Measurements from ENCODE around the gene KCNJ10. TPM values are rescaled to one million over a fixed set of nuclear protein-coding genes. Genes with fewer than 3 reads are reported as not detected.

KCNJ10 gene
- total RNA-seq, 1 experiment from 2014 or later: 0.08 TPM

GRCh38 chr1:159955456-159955855 lies 114.5 kb downstream of the KCNJ10 start:
- H3K4me1 ChIP-seq (ENCODE audit: control insufficient read depth, insufficient read depth, low read length): no peaks in the 10 kb centered on the region
- H3K36me3 ChIP-seq (ENCODE audit: control insufficient read depth, insufficient read depth, low read length): no peaks in the 10 kb centered on the region
- intact Hi-C loops (cut with micrococcal nuclease; ENCODE audit: unreplicated experiment): no loop called here
- BruUV-seq (replicated peaks): no TSS peak
- ChIA-PET POLR2A (no interaction called here), CTCF (interaction anchor here (2.0 kb wide), 1 partner anchor 52 kb away, joined by 5 read pairs; no protein-coding TSS in a partner anchor)
- no peak for TF ChIP-seq CTCF (IDR thresholded peaks at IDR 0.05)
- no peak for TF ChIP-seq TCF7L2 (IDR thresholded peaks at IDR 0.05; ENCODE audit: low read depth, low read length)
- no peak for TF ChIP-seq POLR2AphosphoS5 (IDR thresholded peaks at IDR 0.05; ENCODE audit: low read depth, low read length)
- TF ChIP-seq REST (IDR thresholded peaks at IDR 0.05; ENCODE audit: insufficient read depth in 1 of 2, low read depth in 2 of 2, low read length in 1 of 2): no peak
- no peak for TF ChIP-seq SIN3A (IDR thresholded peaks at IDR 0.05; ENCODE audit: borderline replicate concordance, insufficient read depth, low read depth, low read length)
- H3K9me3 ChIP-seq (ENCODE audit: control insufficient read depth, insufficient read depth, low read depth, low read length): no peaks in the 10 kb centered on the region
- ATAC-seq (no peak), DNase-seq (ENCODE audit: low read depth, low spot score) (no peak)
- no peak overlapping the region for H3K27ac ChIP-seq (ENCODE audit: low read length)
- no peak overlapping the region for H3K4me3 ChIP-seq (ENCODE audit: low read depth in 2 of 2, low read length in 2 of 2)
- in situ Hi-C loops (cut with HindIII; ENCODE audit: low pct_unique_long_range_greater_than_20kb, low sequenced_read_pairs): no loop called here
- peaks cover 15% of the 10 kb centered on the region for H3K27me3 ChIP-seq (ENCODE audit: control insufficient read depth, insufficient read depth, low read length)

GRCh38 chr1:159953536-159954515 lies 116.1 kb downstream of the KCNJ10 start, which contains the start of gene SLAMF9:
Gene SLAMF9 (minus strand): TSS chr1:159954237. CDS start chr1:159954137, 100 bp downstream.
- CTCF ChIA-PET: interaction anchor here (0.6 to 2.0 kb wide), 2 partner anchors 54 to 65 kb away, joined by 4 to 5 read pairs; no protein-coding TSS in a partner anchor
- H3K4me3 ChIP-seq (ENCODE audit: low read depth in 2 of 2, low read length in 2 of 2): no peak within 1 kb of the TSS
- no TSS peak for BruUV-seq (replicated peaks)
- intact Hi-C loops (cut with micrococcal nuclease; ENCODE audit: unreplicated experiment) (no loop called here), in situ Hi-C loops (cut with HindIII; ENCODE audit: low pct_unique_long_range_greater_than_20kb, low sequenced_read_pairs) (no loop called here)
- ATAC-seq (no peak), DNase-seq (ENCODE audit: low read depth, low spot score) (no peak)
- H3K4me1 ChIP-seq (ENCODE audit: control insufficient read depth, insufficient read depth, low read length): no peaks in the 10 kb centered on the region; the same call in 1 of the 2 replicates
- H3K9me3 ChIP-seq (ENCODE audit: control insufficient read depth, insufficient read depth, low read depth, low read length): no peaks in the 10 kb centered on the region
- no peak within 1 kb of the TSS for H3K27ac ChIP-seq (ENCODE audit: low read length)
- POLR2A ChIA-PET: interaction anchor here (0.6 kb wide), 1 partner anchor 30 kb away, joined by 9 read pairs; no protein-coding TSS in a partner anchor
- peaks cover 17% of the 10 kb centered on the region for H3K27me3 ChIP-seq (ENCODE audit: control insufficient read depth, insufficient read depth, low read length)
- H3K36me3 ChIP-seq (ENCODE audit: control insufficient read depth, insufficient read depth, low read length): no peaks in the 10 kb centered on the region
- TF ChIP-seq REST (IDR thresholded peaks at IDR 0.05; ENCODE audit: insufficient read depth in 1 of 2, low read depth in 2 of 2, low read length in 1 of 2): no peak
- no peak for TF ChIP-seq TCF7L2 (IDR thresholded peaks at IDR 0.05; ENCODE audit: low read depth, low read length)
- no peak for TF ChIP-seq CTCF (IDR thresholded peaks at IDR 0.05)
- TF ChIP-seq POLR2AphosphoS5 (IDR thresholded peaks at IDR 0.05; ENCODE audit: low read depth, low read length): no peak
- no peak for TF ChIP-seq SIN3A (IDR thresholded peaks at IDR 0.05; ENCODE audit: borderline replicate concordance, insufficient read depth, low read depth, low read length)
